HUES6 (cell line): ENCODE results near the gene SRGN.

ENCODE experiments used
- H3K27ac ChIP-seq: 2 replicates; pipeline ENCODE4 v1.7.0; 2013; ENCODE audit warnings: low read depth, mild to moderate bottlenecking, low read length, inconsistent platforms
- H3K27me3 ChIP-seq: 2 replicates; pipeline ENCODE4 v1.6.1; 2013; ENCODE audit warnings: low read length; ENCODE audit not compliant: control insufficient read depth, insufficient read depth
- H3K36me3 ChIP-seq: 2 replicates; pipeline ENCODE4 v1.6.1; 2013; ENCODE audit warnings: low read length; ENCODE audit not compliant: control insufficient read depth, insufficient read depth
- H3K4me1 ChIP-seq: 2 replicates; pipeline ENCODE4 v1.6.1; 2013; ENCODE audit warnings: low read length; ENCODE audit not compliant: control insufficient read depth, insufficient read depth
- H3K4me3 ChIP-seq: 2 replicates; pipeline ENCODE4 v1.5.1; 2013; ENCODE audit warnings: low read depth, low read length
- H3K9ac ChIP-seq: one replicate; pipeline ENCODE4 v1.6.1; 2013; ENCODE audit warnings: mild to moderate bottlenecking, low read length
- H3K9me3 ChIP-seq: 2 replicates; pipeline ENCODE4 v1.6.1; 2013; ENCODE audit warnings: low read depth, low read length; ENCODE audit not compliant: control insufficient read depth, insufficient read depth

Gene SRGN

GRCh38 chr10:69051303-69051702, 36.6 kb upstream of the SRGN start:
- Histone ChIP-seq H3K9ac (no peak overlapping the region), H3K27me3 (no peaks in the 10 kb centered on the region), H3K4me3 (no peak overlapping the region), H3K9me3 (no peaks in the 10 kb centered on the region), H3K36me3 (no peaks in the 10 kb centered on the region), H3K4me1 (peaks cover 6% of the 10 kb centered on the region; the same call in 1 of the 2 replicates), H3K27ac (no peak overlapping the region)

GRCh38 chr10:69051710-69052487, 36.0 kb upstream of the SRGN start:
- no peaks in the 10 kb centered on the region for H3K36me3 ChIP-seq
- H3K4me1 ChIP-seq = peaks cover 6% of the 10 kb centered on the region; the same call in 1 of the 2 replicates
- no peaks in the 10 kb centered on the region for H3K27me3 ChIP-seq
- no peak overlapping the region for H3K4me3 ChIP-seq
- no peaks in the 10 kb centered on the region for H3K9me3 ChIP-seq
- H3K9ac ChIP-seq = no peak overlapping the region
- H3K27ac ChIP-seq = no peak overlapping the region

- Histone ChIP-seq H3K4me3 (no peak overlapping the region), H3K36me3 (no peaks in the 10 kb centered on the region), H3K9ac (no peak overlapping the region), H3K27me3 (no peaks in the 10 kb centered on the region), H3K4me1 (peaks cover 12% of the 10 kb centered on the region), H3K9me3 (no peaks in the 10 kb centered on the region), H3K27ac (no peak overlapping the region)
Observed at GRCh38 chr10:69052736-69053135, 35.2 kb upstream of the SRGN start.

GRCh38 chr10:69055241-69055640, 32.7 kb upstream of the SRGN start:
- H3K4me3 ChIP-seq = no peak overlapping the region
- H3K36me3 ChIP-seq = no peaks in the 10 kb centered on the region
- no peaks in the 10 kb centered on the region for H3K27me3 ChIP-seq
- no peak overlapping the region for H3K9ac ChIP-seq
- H3K9me3 ChIP-seq = no peaks in the 10 kb centered on the region
- H3K27ac ChIP-seq = no peak overlapping the region
- H3K4me1 ChIP-seq = peaks cover 13% of the 10 kb centered on the region

GRCh38 chr10:69056129-69056528, 31.8 kb upstream of the SRGN start:
- Histone ChIP-seq H3K27me3 (no peaks in the 10 kb centered on the region), H3K9me3 (no peaks in the 10 kb centered on the region), H3K4me3 (no peak overlapping the region), H3K4me1 (peaks cover 13% of the 10 kb centered on the region), H3K36me3 (no peaks in the 10 kb centered on the region), H3K9ac (no peak overlapping the region), H3K27ac (no peak overlapping the region)

- Histone ChIP-seq H3K27ac (no peak overlapping the region), H3K4me3 (no peak overlapping the region), H3K9ac (no peak overlapping the region), H3K4me1 (peaks cover 13% of the 10 kb centered on the region), H3K36me3 (no peaks in the 10 kb centered on the region), H3K27me3 (no peaks in the 10 kb centered on the region), H3K9me3 (no peaks in the 10 kb centered on the region)
Observed at GRCh38 chr10:69056536-69057260, 31.2 kb upstream of the SRGN start.

- H3K27ac ChIP-seq = no peak overlapping the region
- peaks cover 8% of the 10 kb centered on the region for H3K4me1 ChIP-seq
- no peaks in the 10 kb centered on the region for H3K9me3 ChIP-seq
- H3K36me3 ChIP-seq = no peaks in the 10 kb centered on the region
- no peak overlapping the region for H3K9ac ChIP-seq
- H3K27me3 ChIP-seq = no peaks in the 10 kb centered on the region
- no peak overlapping the region for H3K4me3 ChIP-seq
Observed at GRCh38 chr10:69057261-69057950, 30.5 kb upstream of the SRGN start.

GRCh38 chr10:69057951-69058297, 30.0 kb upstream of the SRGN start:
- H3K9ac ChIP-seq = no peak overlapping the region
- H3K27ac ChIP-seq = no peak overlapping the region
- peaks cover 7% of the 10 kb centered on the region for H3K4me1 ChIP-seq

GRCh38 chr10:69060127-69060798, 27.6 kb upstream of the SRGN start:
- Histone ChIP-seq H3K27me3 (no peaks in the 10 kb centered on the region), H3K36me3 (no peaks in the 10 kb centered on the region), H3K4me1 (peaks cover 7% of the 10 kb centered on the region; the same call in 1 of the 2 replicates), H3K27ac (no peak overlapping the region), H3K9me3 (no peaks in the 10 kb centered on the region), H3K4me3 (no peak overlapping the region), H3K9ac (no peak overlapping the region)

More at GRCh38 chr10:69057951-69058297, 30.0 kb upstream of the SRGN start:
- Histone ChIP-seq H3K36me3 (no peaks in the 10 kb centered on the region), H3K27me3 (no peaks in the 10 kb centered on the region), H3K9me3 (no peaks in the 10 kb centered on the region), H3K4me3 (no peak overlapping the region)

- H3K36me3 ChIP-seq = no peaks in the 10 kb centered on the region
- no peak overlapping the region for H3K27ac ChIP-seq
- H3K27me3 ChIP-seq = no peaks in the 10 kb centered on the region
- H3K4me1 ChIP-seq = peaks cover 7% of the 10 kb centered on the region; the same call in 1 of the 2 replicates
- no peak overlapping the region for H3K4me3 ChIP-seq
- no peak overlapping the region for H3K9ac ChIP-seq
- no peaks in the 10 kb centered on the region for H3K9me3 ChIP-seq
Observed at GRCh38 chr10:69061305-69062161, 26.4 kb upstream of the SRGN start.
